Measurements from ENCODE around the gene ZNF628.

Gene ZNF628

DNA sequence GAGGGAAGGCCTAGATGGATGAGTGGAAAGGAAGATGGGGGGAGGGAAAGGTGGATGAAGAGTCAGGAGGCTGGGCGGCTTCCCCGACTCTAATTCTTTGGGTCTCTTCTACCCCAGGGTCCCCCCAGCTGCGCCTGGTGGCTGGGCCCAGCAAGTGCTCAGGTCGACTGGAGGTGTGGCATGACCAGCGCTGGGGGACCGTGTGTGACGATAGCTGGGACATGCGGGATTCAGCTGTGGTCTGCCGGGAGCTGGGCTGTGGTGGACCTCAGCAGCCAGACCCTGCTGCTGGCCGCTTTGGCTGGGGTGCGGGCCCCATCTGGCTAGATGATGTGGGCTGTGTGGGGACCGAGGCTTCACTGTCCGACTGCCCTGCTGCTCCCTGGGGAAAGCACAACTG lies 21.3 kb downstream of the ZNF628 start:
- DNase-seq (ENCODE audit: low spot score), result no peak

DNA sequence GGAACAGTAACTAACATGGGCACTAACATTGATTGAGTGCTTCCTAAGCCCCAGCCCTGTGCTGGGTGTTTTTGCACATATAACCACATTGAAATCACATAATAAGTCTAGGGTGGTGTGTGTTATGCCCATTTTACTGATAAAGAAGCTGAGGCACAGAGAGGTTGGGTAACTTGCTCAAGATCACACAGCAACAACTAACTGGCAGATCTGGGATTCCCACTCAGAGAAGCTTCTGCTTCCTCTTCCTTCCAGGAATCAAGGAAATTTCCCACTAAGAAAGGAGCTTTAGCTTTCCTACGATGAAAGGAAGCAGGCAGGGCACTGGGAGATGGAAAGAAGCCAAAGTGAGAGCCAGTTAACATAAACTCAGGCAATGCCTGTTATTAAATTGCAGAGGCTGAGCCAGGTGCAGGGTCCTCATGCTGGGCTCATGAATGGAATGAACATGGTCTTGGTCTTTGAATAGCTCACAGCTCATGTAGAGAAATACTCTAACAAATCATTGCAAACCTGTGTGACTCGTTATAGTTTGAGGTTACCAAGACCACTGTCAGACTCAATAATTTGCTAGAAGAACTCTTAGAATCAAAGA lies 21.9 kb downstream of the ZNF628 start:
- no peak for DNase-seq (ENCODE audit: low spot score)

DNA sequence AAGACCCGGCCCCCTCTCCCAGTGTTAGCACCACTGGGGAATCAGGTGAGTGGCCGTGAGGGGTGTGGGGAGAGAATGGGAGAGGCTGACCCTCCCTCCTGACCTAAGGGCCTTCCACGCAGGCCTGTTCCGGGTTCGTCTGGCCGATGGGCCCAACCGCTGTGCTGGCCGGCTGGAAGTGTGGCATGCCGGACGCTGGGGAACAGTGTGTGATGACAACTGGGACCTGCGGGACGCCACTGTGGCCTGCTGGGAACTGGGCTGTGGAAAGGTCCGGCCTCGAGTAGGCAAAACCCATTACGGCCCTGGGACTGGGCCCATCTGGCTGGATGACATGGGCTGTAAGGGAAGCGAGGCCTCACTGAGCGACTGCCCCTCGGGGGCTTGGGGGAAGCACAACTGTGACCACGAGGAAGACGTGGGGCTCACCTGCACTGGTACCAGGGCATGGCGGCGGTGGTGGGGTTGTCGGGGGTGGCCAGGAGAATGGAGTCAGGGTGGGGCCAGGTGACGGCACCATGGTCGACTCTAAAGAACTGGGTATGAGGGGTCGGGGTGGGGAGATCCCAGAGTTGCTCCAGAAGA lies 24.0 kb downstream of the ZNF628 start:
- DNase-seq (ENCODE audit: low spot score), result no peak

DNA sequence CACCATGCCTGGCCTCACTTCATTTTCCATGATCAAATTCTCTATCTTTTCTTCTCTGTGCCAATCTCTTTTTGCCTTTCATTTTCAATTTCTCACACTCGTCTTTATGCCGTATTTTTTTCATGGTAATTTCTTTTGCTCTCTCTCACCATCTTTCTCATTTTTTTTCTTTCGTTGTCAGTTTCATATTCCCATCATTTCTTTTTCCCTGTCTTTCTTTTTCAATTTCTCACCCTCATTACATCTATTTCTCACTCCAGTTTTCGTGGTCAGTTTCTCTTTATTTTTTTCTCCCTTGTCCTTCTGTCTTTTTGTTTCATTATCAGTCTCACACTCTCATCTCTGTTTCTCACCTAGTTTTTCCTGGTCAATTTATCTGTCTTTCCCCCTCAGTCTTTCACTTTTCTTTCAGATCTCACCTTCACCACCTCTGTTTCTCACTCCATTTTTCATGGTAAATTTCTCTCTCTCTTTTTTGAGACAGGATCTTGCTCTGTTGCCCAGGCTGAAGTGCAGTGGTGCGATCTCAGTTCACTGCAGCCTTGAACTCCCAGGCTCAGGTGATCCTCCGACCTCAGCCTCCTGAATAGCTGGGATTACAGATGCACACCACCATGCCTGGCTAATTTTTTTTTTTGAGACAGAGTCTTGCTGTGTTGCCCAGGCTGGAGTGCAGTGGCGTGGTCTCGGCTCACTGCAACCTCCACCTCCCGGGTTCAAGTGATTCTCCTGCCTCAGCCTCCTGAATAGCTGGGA lies 26.0 kb downstream of the ZNF628 start:
- no peak for DNase-seq (ENCODE audit: low spot score)

DNA sequence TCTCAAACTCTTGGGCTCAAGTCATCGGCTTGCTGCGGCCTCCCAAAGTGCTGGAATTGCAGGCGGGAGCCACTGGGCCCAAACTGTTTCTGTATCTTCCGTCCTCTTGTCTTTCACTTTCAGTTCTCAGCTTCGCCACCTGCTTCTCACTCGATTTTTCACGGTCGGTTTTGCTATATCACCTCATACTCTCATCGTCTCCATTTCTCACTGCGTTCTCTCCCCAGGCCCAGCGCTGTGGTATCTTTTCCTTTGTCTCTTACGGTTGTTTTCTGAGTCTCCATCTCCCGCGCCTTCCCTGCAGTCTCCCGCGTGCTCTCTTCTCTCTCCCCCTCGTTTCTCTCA lies 26.7 kb downstream of the ZNF628 start:
- DNase-seq (ENCODE audit: low spot score), result no peak

DNA sequence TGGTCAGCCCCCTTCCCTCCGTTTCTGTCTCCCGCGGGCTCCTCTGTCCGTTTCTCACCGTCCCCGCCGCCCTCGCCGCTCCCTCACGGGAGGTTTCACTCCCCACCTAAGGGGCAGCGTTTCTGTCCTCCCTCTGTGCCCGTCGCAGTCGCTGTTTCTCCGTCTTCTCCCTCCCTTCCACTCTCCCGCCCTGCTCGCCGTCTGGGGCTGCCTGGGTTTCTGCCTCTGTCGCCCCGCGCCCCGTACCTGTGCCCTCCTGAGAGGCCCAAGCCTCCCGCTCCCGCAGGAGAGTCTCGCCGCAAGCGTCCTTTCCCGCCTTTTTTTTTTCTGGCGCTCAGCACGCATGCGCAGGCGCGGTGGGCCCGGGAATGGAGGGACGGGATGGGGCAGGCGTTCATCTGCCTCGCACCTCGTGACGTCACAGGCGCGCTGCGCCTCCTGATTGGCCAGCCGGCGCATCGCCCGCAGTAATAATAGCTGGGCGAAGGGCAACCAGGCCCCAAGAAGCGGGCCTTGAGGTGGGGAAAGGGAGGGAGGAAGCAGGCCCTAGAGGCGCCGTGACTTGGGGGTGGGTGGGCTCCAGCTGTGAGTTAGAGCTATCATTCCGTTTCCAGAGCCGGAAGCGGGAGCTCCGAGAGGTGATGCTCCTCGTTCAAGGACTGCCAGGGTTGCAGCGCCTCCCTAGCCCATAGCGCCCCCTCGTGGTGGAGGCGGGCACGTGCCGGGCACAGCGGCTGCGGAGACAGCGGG lies 27.3 kb downstream of the ZNF628 start:
- peak; percentile 98 for DNase-seq (ENCODE audit: low spot score)

DNA sequence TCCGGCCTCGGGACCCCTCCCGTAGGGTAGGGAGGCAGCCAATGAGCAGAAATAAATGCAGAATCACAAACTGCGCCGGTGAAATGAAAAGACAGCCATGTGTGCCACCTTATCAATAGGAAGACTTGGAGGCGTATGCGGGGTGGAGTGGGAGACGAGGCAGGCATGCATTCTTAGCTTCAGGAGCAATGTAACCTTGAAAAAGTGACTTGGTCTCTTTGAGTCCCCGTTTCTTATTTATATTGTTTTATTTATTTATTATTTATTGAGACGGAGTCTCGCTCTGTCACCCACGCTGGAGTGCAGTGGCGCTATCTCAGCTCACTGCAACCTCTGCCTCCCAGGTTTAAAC lies 27.8 kb downstream of the ZNF628 start:
- no peak for DNase-seq (ENCODE audit: low spot score)

DNA sequence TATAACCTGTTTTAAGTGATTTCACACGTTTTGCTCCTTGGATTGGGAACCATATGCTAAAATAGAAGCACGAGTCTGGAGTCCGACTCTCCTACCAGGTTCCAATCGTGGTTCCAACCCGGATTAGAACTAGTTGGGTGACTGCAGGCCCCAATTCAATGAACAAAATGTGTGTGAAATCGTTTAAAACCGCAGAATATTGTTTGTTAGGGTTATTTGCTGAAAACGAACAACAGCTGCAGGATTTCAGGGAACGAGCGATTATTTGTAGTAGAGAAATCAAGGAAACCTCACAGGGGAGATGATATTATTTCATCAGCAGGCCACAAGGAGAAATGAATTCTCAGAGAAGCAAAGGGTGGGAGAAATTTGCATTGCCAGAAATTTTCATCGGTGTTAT lies 28.6 kb downstream of the ZNF628 start:
- no peak for DNase-seq (ENCODE audit: low spot score)

DNA sequence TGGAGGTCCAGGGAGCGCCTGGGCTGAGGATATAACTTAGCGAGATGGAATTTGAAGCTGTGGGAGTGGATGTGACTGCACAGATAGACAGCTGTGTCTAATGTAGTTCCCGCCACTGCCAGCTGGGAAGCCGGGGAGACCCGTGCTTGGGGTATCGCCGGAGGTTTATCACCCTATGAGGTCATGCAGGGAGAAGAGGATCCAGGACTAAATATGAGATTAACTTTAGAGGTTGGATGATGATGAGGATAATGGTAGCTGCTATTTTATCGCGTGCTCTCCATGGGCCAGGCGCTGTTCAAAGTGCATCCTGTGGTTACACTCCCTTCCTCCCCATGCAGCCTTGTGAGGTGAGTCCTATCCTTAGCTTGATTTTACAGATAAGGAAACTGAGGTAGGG lies 31.7 kb downstream of the ZNF628 start:
- DNase-seq (ENCODE audit: low spot score), result no peak

DNA sequence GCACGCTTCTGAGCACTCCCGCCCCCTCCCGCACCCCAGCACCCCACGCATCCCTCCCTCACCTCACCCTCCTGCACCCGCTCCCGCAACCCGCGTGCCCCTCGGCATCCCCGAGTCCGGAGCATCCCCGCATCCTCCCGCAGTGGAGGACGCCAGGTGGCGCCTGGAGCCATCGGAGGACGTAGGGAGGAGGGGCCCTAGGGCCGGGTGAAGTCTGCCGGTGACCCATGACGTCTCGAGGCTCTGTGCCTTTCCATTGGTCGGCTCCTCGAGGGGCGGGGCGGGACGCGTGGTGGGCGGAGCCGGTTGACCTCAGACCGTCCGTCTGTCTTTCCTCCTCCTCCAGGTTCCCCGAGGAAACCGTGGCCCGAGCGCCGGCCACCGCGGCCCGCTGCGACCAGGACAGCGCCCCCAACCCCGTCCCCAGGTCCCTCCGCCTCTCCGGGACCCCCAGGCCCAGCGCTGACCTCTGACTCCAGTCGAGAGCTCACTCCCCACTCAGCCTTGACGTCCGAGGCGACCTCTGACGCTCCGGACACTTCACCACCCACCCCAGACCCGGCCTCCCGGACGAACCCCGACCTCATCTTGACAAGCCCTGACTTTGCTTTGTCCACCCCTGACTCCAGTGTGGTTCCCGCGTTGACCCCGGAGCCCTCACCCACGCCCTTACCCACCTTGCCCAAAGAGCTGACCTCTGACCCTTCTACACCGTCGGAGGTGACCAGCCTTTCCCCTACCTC lies 40.6 kb downstream of the ZNF628 start:
- peak; percentile 99 for DNase-seq (ENCODE audit: low spot score)

DNA sequence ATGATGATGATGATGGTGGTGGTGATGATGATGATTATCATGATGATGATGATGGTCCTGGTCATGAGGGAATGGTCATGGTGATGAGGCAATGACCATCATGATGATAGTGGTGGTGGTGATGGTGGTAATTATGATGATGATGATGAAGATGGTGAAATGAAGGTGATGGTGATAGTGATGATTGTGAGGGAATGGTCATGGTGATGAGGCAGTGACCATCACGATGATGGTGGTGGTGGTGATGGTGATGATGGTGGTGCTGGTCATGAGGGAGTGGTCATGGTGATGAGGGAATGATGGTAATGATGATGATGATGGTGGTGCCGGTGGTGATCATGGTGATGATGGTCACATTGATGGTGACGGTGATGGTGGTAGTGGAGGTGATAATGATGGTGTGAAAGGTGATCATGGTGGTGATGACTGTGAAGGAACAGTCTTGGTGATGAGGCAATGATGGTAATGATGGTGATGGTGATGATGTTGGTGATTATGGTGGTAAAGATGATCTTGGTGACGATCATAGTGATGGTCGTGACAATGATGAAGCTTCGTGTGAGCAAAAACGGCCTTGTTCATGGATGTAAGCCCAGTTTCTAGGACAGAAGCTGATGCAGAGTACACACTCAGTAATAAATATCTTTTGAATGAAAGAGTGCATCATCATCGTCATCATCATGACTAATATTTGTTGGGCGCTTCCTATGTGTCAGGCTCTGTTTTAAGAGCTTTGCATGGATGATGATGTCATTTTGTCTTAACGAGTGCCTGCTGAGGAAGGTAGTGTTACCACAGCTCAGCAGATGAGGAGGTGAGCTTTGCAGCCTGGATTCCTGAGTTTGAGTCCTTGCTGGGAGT lies 43.3 kb downstream of the ZNF628 start:
- no peak for DNase-seq (ENCODE audit: low spot score)

DNA sequence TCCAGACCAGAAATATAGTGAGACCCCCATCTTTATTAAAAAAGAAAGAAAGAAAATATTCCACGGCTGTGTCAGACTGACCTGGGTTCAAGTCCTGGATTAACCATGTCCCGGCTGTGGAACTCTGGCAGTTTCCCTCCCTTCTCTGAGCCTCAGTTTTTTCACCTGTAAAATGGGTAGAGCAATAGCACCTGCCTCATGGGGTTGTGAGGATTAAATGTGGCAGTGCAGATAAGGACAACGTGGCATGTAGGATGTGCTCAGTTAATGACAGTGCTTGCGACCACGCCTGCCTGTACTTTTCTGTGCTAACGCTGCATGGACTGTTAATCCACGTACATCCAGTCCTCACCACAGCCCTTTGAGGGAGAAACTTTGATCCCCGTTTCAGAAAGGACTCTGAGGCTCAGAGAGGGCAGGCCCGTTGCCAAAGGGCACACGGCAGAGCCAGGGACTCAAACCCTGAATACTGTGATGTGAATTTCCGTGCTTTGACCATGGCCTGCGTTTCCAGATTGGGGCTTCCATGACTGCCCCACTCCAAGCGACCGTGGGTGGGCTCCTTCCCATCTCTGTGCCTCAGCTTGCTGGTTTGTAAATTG lies 44.4 kb downstream of the ZNF628 start:
- DNase-seq (ENCODE audit: low spot score), result no peak

DNA sequence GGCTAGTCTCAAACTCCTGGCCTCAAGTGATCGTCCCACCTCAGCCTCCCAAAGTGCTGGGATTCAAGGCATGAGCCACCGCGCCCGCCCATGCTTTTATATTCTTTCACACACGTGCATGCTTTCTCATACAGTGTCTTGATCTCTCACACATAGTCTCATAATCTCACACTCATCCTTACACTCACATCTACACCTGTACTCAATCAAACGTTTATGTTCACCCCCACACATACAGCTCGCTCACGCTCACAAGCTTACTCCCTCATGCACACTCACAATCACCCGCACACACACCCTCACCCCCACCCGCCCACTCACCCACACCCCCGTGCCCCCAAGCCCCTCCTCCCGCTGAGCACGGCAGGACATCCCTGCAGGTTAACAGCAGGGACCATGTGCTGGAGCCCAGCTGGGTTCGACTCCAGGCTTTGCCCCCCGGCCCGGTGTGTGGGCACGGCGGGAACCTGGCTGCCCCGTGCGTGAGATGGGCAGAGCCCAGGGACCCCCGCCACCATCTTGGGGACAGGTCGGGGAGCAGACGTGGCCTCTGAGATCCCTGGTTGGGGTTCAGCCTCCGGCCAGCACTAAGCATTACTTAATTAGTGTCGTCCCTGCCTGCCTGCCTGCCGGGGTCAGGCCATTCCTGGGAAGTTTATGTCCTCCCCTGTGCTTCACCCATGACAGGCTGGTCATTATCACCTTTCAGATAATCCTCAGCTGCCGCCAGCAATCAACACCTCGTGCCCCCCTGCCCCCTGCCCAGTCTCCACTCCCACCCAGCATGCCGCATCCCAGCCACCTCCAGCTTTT lies 49.1 kb downstream of the ZNF628 start:
- DNase-seq (ENCODE audit: low spot score), result no peak

DNA sequence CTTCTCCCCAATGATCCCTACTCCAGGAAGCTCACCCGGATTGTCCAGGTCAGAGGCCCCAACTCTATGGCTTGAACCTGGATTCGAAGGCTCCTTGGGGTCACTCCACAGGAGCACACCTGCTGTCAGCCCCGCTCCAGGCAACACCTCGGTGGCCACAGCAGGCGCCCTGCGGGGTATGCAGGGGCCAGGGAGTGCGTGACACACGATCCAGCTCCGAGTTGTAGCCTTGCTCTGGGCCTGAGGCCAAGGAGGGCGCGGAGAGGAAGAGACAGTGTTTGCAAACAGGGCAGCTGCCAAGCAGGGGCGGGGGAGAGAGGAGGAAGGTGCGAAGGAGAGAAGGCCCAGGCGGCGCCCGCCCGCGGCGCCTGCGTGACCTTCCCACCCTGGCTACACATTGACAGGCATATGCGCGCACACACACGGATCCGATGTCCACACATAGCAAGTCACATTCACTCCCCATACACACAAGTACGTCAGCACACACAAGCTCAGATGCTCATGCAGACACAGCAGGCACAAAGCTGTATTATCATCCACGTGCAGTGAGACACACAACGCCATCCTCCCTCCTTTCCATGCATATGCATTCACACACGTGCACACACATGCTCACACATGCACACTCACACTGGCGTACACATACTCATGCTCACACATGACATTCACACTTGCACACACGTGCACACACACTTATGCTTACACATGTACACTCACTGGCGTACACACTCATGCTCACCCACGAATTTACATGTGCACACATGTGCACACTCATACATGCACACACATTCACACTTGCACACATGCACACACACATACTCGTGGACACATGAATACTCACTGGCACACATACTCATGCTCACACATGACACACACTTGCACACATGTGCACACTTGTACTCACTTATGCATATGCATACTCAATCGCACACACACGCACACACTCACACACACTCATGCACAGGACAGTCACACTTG lies 50.1 kb downstream of the ZNF628 start:
- no peak for DNase-seq (ENCODE audit: low spot score)

DNA sequence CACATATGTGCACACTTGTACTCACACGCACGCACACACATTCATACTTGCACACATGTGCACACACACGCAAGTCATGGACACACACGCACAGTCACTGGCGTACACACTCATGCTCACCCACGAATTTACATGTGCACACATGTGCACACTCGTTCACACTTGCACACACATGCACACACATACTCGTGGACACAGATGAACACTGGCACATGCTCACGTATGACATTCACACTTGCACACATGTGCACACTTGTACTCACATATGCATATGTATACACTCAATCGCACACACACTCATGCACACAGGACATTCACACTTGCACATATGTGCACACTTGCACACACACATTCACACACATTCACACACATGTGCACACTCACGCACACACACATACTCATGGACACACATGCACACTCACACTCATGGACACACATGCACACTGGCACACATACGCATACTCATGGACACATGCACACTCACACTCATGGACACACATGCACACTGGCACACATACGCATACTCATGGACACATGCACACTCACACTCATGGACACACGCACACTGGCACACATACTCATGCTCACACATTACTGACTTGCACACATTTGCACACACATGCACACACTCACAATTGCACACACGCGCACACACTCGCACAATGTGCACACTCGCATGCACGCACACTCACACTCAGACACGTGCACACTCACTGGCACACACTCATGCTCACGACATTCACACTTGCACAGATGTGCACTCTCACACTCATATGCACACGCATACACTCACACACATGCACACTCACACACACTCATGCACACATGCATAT lies 51.0 kb downstream of the ZNF628 start:
- DNase-seq (ENCODE audit: low spot score), result no peak

DNA sequence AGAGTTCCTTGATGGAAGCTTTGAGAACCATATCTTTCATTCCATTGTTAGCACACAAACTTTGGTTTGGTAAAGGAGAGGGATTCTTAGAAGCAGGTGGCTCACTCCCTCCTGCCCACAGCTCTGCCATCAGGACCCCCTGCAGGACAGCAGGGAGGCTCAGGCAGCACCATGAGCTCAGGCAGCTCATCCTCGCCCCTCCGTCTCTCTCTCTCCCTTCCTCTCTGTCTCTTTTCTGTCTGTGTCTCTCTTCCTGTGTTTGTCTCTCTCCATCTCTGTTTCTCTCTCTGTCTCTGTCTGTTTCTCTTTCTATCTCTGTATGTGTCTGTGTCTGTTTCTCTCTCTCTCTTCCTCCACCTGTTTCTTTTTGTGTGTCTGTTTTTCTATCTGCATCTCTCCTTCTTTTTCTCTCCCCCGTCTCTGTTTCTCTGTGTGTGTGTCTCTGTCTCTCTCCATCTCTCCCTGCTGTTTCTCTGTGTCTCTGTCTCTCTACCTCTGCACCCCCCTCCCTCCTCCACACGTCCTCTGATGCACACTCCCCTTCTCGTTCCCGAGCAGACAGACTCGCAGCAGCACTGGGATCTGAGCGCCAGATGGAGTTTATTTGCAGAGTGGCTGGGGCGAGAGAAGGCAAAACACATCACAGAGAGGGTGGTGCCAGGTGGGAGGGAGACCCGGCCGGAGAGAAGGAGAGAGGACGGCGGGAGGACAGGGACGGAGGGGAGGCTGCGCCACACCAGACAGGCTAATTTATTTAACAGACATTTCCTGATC lies 51.8 kb downstream of the ZNF628 start:
- no peak for DNase-seq (ENCODE audit: low spot score)

DNA sequence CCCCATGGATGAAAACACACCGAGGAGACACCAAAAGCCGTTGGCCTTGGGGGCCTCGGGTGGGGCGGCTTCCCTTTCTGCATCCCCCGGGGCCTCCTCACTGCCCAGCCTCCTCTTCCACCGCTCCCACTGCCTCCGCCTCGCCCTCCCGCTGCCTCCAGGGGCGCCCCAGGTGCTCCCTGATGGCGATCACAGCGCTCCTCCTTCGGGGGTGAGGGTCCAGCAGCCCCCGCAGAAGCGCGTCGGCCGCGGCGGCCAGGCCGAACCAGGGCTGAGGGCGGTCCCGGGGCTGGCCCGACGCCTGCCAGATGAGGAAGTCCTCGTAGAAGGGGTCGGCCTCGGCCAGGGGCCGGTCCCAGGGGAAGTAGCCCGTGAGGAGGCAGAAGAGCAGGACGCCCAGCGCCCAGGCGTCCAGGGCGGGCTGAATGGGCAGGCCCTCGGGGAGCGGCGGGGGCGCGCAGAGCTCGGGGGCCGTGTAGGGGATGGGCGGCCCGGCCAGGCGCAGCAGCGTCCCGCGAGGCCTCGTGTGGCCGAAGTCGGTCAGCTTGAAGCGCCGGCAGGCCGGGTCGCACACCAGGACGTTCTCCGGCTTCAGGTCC lies 53.3 kb downstream of the ZNF628 start:
- no peak for DNase-seq (ENCODE audit: low spot score)
